ENCODE measurements around the gene TBX10. TPM values are rescaled to one million over a fixed set of nuclear protein-coding genes. Genes with fewer than 3 reads are reported as not detected.

Gene TBX10
- total RNA-seq, 1 donor from 2014 or later: not detected

- DNase-seq (no peak), ATAC-seq (no peak)
- H3K27ac ChIP-seq: no peak overlapping the region
- no peak overlapping the region for H3K4me3 ChIP-seq
- no peaks in the 10 kb centered on the region for H3K36me3 ChIP-seq
- intact Hi-C loops (cut with DNase I): no loop called here
- H3K27me3 ChIP-seq (ENCODE audit: low read depth): peaks cover 8% of the 10 kb centered on the region
- peaks cover 12% of the 10 kb centered on the region for H3K4me1 ChIP-seq
- H3K9me3 ChIP-seq: no peaks in the 10 kb centered on the region
- no peak for TF ChIP-seq CTCF (IDR thresholded peaks at IDR 0.05)
These were observed 5.7 kb downstream of the TBX10 start for GRCh38 chr11:67633758-67634365.

DNA sequence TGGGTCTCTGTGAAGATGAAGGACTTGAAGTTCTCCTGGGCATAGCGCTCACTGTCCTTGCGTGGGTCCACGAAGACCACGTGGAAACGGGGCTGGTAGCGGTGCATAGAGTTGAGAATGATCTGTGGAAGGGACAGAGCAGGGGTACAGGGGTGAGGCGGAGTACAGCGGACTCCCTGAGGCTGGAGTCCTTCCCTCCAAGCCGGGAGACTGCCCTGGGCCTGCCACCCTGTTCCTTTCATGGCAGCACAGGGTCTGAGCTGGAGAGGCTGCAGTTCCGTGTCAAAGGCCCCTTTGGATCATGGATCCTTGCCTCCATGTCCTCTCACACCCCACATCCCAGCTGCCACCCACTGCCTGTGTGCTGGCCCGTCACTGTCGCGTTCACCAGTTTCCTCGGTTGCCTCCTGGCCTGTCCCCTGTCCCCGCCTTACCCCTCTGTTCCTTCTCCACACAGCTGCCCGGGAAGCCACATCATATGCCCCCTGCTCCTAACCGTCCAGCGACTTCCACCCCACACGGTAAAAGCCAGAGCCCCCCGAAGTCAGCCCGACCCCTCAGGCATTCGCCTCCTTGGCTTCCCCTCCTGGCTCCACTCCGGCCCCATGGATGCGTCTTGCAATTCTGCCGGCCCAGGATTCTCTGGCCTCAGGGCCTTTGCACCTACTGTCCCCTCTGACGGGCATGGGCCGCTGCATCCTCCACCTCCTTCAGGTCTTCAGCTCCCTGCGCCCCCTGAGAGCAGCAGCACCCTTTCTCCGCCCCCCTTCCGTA is 6.4 kb downstream of the TBX10 start:
- DNase-seq (peak; percentile 47), ATAC-seq (no peak)
- Histone ChIP-seq H3K27me3 (ENCODE audit: low read depth) (peaks cover 8% of the 10 kb centered on the region), H3K4me1 (peaks cover 14% of the 10 kb centered on the region), H3K27ac (no peak overlapping the region), H3K4me3 (no peak overlapping the region), H3K9me3 (no peaks in the 10 kb centered on the region), H3K36me3 (no peaks in the 10 kb centered on the region)
- no peak for TF ChIP-seq CTCF (IDR thresholded peaks at IDR 0.05)
- intact Hi-C loops (cut with DNase I): no loop called here

- H3K27me3 ChIP-seq (ENCODE audit: low read depth): peaks cover 8% of the 10 kb centered on the region
- DNase-seq: peak; percentile 50
- no peak for ATAC-seq
- H3K4me1 ChIP-seq: peaks cover 14% of the 10 kb centered on the region
- no peak overlapping the region for H3K4me3 ChIP-seq
- no peaks in the 10 kb centered on the region for H3K36me3 ChIP-seq
- TF ChIP-seq CTCF (IDR thresholded peaks at IDR 0.05): no peak
- H3K27ac ChIP-seq: no peak overlapping the region
- intact Hi-C loops (cut with DNase I): no loop called here
- H3K9me3 ChIP-seq: no peaks in the 10 kb centered on the region
These were observed 7.2 kb downstream of the TBX10 start for GRCh38 chr11:67632175-67632981.

DNA sequence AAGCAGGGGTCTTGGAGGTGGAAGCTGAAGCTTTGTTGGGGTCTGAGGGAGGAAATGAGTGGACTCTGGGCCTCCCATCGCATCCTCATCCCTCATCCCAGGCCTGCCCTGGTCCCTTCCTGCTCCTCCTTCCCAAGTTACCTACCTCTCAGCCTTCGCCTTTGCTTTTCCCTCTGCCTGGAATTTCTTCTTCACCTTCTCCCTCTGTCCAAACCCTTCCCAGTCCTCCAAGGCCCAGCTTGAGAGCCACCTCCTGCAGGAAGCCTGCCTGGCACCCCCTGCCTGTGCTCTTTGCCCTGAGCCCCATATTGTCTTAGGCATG is 7.7 kb downstream of the TBX10 start:
- Histone ChIP-seq H3K27me3 (ENCODE audit: low read depth) (peaks cover 8% of the 10 kb centered on the region), H3K36me3 (no peaks in the 10 kb centered on the region), H3K4me1 (peaks cover 14% of the 10 kb centered on the region), H3K4me3 (no peak overlapping the region), H3K27ac (no peak overlapping the region), H3K9me3 (no peaks in the 10 kb centered on the region)
- intact Hi-C loops (cut with DNase I): no loop called here
- DNase-seq (no peak), ATAC-seq (no peak)
- no peak for TF ChIP-seq CTCF (IDR thresholded peaks at IDR 0.05)

DNA sequence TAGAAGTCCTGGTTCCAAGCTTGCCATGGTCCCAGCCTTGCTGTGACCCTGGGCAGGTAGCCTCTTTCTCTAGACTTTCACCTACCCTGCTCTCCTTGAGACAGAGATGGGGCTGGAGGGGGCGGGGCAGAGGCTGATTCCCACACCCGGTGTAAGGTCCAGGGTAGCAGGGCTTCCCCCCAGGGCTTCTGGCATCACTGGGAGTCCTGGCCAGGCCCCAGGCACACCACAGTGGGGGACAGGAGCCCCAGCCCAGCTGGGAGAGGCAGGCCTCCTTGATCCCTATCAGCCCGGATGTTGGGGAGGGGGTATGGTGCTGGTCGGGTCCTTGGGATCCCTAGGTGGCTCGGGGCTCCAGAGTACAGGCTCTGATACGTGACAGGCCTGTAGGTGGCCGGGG is 8.2 kb downstream of the TBX10 start:
- Histone ChIP-seq H3K36me3 (no peaks in the 10 kb centered on the region), H3K4me3 (no peak overlapping the region), H3K27me3 (ENCODE audit: low read depth) (peaks cover 8% of the 10 kb centered on the region), H3K4me1 (peaks cover 14% of the 10 kb centered on the region), H3K9me3 (no peaks in the 10 kb centered on the region), H3K27ac (no peak overlapping the region)
- DNase-seq: peak; percentile 52
- ATAC-seq: no peak
- TF ChIP-seq CTCF (IDR thresholded peaks at IDR 0.05): no peak
- intact Hi-C loops (cut with DNase I): no loop called here

Measured in lower lobe of right lung (tissue), 2 donors.